ENCODE measurements around the gene ZNF541.
A peak's percentile ranks its signal among the peaks of the same experiment; 100 is the strongest.

ZNF541 gene

GRCh38 chr19:47540748-47541147 lies 32.2 kb downstream of the ZNF541 start:
- no peaks in the 10 kb centered on the region for H3K9me2 ChIP-seq (replicated peaks; ENCODE audit: insufficient read depth, low read length)
- H2AFZ ChIP-seq (ENCODE audit: low read length) = no peak overlapping the region
- DNase-seq = no peak

DNA sequence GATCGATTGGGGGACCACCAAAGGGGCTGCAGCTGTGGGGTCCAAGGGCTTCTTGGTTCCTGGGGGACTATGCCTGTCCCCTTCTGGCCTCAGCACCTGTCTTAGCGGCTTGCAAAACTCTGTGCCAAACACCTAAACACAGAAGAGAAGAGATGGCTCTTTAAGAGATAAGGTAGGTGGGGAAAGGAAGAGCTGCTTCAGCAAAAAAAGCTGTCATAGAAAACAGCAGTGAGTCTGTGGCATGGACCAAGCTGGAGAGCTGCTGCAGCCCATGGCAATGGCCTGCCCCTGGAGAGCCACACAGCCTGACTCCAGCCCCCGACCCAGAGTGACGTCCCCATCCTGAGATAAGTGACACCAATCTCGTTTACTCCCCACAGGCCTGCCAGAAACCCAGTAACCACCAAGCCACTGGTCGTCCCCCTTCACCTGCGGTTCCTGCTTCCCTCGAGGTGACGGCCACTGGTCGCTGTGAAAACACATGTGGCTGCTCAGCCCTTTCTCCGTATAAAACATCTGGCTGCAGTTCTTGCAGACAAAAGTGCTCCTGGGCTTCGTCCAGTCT lies 33.1 kb downstream of the ZNF541 start:
- no peaks in the 10 kb centered on the region for H3K79me2 ChIP-seq (ENCODE audit: low read length)
- H3K9me3 ChIP-seq (replicated peaks; ENCODE audit: insufficient read depth, low read length) = no peaks in the 10 kb centered on the region
- no peak overlapping the region for H2AFZ ChIP-seq (ENCODE audit: low read length)
- H3F3A ChIP-seq (ENCODE audit: insufficient read depth, low read length) = no peaks in the 10 kb centered on the region
- no peaks in the 10 kb centered on the region for H3K9me2 ChIP-seq (replicated peaks; ENCODE audit: insufficient read depth, low read length)
- no peak overlapping the region for H3K4me3 ChIP-seq (ENCODE audit: low read length)
- TF ChIP-seq CTCF (IDR thresholded peaks at IDR 0.05; ENCODE audit: low read length) (no peak), EZH2phosphoT487 (IDR thresholded peaks at IDR 0.05; ENCODE audit: low read length) (no peak), EZH2 (optimal IDR thresholded peaks at IDR 0.05; ENCODE audit: low read depth, low read length) (no peak)
- peaks cover 42% of the 10 kb centered on the region for H3K27me3 ChIP-seq (replicated peaks; ENCODE audit: insufficient read depth, low read length)
- H4K20me1 ChIP-seq (ENCODE audit: insufficient read depth, low read length) = no peaks in the 10 kb centered on the region
- no peak overlapping the region for H3K9ac ChIP-seq (ENCODE audit: low read length)
- H3K36me3 ChIP-seq (replicated peaks; ENCODE audit: insufficient read depth, low read length) = no peaks in the 10 kb centered on the region
- no peak overlapping the region for H3K27ac ChIP-seq (ENCODE audit: low read length)
- DNase-seq = no peak
- H3K4me2 ChIP-seq (ENCODE audit: low read depth, low read length) = no peak overlapping the region
- H3K4me1 ChIP-seq (ENCODE audit: low read length) = no peaks in the 10 kb centered on the region

More at GRCh38 chr19:47540748-47541147, 32.2 kb downstream of the ZNF541 start:
- H4K20me1 ChIP-seq (ENCODE audit: insufficient read depth, low read length) = no peaks in the 10 kb centered on the region
- no peaks in the 10 kb centered on the region for H3K36me3 ChIP-seq (replicated peaks; ENCODE audit: insufficient read depth, low read length)
- peaks cover 42% of the 10 kb centered on the region for H3K27me3 ChIP-seq (replicated peaks; ENCODE audit: insufficient read depth, low read length)
- no peak for TF ChIP-seq EZH2phosphoT487 (IDR thresholded peaks at IDR 0.05; ENCODE audit: low read length)
- TF ChIP-seq CTCF (IDR thresholded peaks at IDR 0.05; ENCODE audit: low read length) = peak; percentile 24
- no peak for TF ChIP-seq EZH2 (optimal IDR thresholded peaks at IDR 0.05; ENCODE audit: low read depth, low read length)
- H3K4me2 ChIP-seq (ENCODE audit: low read depth, low read length) = no peak overlapping the region
- no peaks in the 10 kb centered on the region for H3K79me2 ChIP-seq (ENCODE audit: low read length)
- H3K9ac ChIP-seq (ENCODE audit: low read length) = no peak overlapping the region
- H3F3A ChIP-seq (ENCODE audit: insufficient read depth, low read length) = no peaks in the 10 kb centered on the region
- no peak overlapping the region for H3K27ac ChIP-seq (ENCODE audit: low read length)
- H3K4me3 ChIP-seq (ENCODE audit: low read length) = no peak overlapping the region
- H3K4me1 ChIP-seq (ENCODE audit: low read length) = no peaks in the 10 kb centered on the region
- no peaks in the 10 kb centered on the region for H3K9me3 ChIP-seq (replicated peaks; ENCODE audit: insufficient read depth, low read length)

- no peaks in the 10 kb centered on the region for H3K4me1 ChIP-seq (ENCODE audit: low read length)
- no peaks in the 10 kb centered on the region for H3K79me2 ChIP-seq (ENCODE audit: low read length)
- H3K27ac ChIP-seq (ENCODE audit: low read length) = no peak overlapping the region
- H3K9me2 ChIP-seq (replicated peaks; ENCODE audit: insufficient read depth, low read length) = no peaks in the 10 kb centered on the region
- H3K9me3 ChIP-seq (replicated peaks; ENCODE audit: insufficient read depth, low read length) = no peaks in the 10 kb centered on the region
- H3K27me3 ChIP-seq (replicated peaks; ENCODE audit: insufficient read depth, low read length) = peaks cover 35% of the 10 kb centered on the region
- no peak overlapping the region for H2AFZ ChIP-seq (ENCODE audit: low read length)
- no peak for DNase-seq
- H3K9ac ChIP-seq (ENCODE audit: low read length) = no peak overlapping the region
- TF ChIP-seq EZH2phosphoT487 (IDR thresholded peaks at IDR 0.05; ENCODE audit: low read length) (no peak), CTCF (IDR thresholded peaks at IDR 0.05; ENCODE audit: low read length) (no peak), EZH2 (optimal IDR thresholded peaks at IDR 0.05; ENCODE audit: low read depth, low read length) (no peak)
- H3K36me3 ChIP-seq (replicated peaks; ENCODE audit: insufficient read depth, low read length) = no peaks in the 10 kb centered on the region
- H3K4me3 ChIP-seq (ENCODE audit: low read length) = no peak overlapping the region
- H4K20me1 ChIP-seq (ENCODE audit: insufficient read depth, low read length) = no peaks in the 10 kb centered on the region
- no peaks in the 10 kb centered on the region for H3F3A ChIP-seq (ENCODE audit: insufficient read depth, low read length)
- H3K4me2 ChIP-seq (ENCODE audit: low read depth, low read length) = no peak overlapping the region
Measured at GRCh38 chr19:47538812-47539211, 34.1 kb downstream of the ZNF541 start.
